Measurements from ENCODE around the gene ASB1.

GRCh38 chr2:238398577-238398976, 28.1 kb upstream of the ASB1 start:
- no peak for TF ChIP-seq CTCF (IDR thresholded peaks at IDR 0.05)
- no peak for TF ChIP-seq POLR2A (IDR thresholded peaks at IDR 0.05)
- TF ChIP-seq POLR2AphosphoS5 (IDR thresholded peaks at IDR 0.05): no peak
